Small intestine (tissue), 7 donors: ENCODE results near the gene LASP1NB.

Source experiments
- DNase-seq, 2 donors: peaks; one replicate each; pipeline versions ENCODE4 v3.0.0 to v3.0.0-alpha.2; 2013
- FAIRE-seq: peaks from 2 replicates; lab custom pipeline; 2012; peaks lifted over from hg19 to GRCh38; lab: Jason Lieb, UNC
- H3K27ac ChIP-seq, 3 donors: one replicate each; pipeline ENCODE4 v1.5.1; 2013; ENCODE audit warnings: low read length in 2 of 3, mild to moderate bottlenecking in 2 of 3, control low read depth in 1 of 3, inconsistent platforms in 1 of 3, low read depth in 1 of 3, moderate library complexity in 1 of 3
- H3K27me3 ChIP-seq, 3 donors: one replicate each; pipeline ENCODE4 v1.6.1; 2013; ENCODE audit warnings: low read length in 3 of 3, inconsistent platforms in 1 of 3; ENCODE audit not compliant: control insufficient read depth in 3 of 3, insufficient read depth in 3 of 3
- H3K36me3 ChIP-seq, 3 donors: one replicate each; pipeline ENCODE4 v1.6.1; 2013; ENCODE audit warnings: low read length in 3 of 3, inconsistent platforms in 1 of 3, low read depth in 1 of 3, mild to moderate bottlenecking in 1 of 3, moderate library complexity in 1 of 3; ENCODE audit not compliant: control insufficient read depth in 3 of 3, insufficient read depth in 2 of 3
- H3K4me1 ChIP-seq, 3 donors: one replicate each; pipeline ENCODE4 v1.6.1; 2013; ENCODE audit warnings: low read length in 2 of 3, inconsistent platforms in 1 of 3, low read depth in 1 of 3, mild to moderate bottlenecking in 1 of 3, moderate library complexity in 1 of 3; ENCODE audit not compliant: control insufficient read depth in 3 of 3, insufficient read depth in 2 of 3
- H3K4me3 ChIP-seq, 3 donors: one replicate each; pipeline ENCODE4 v1.5.1; 2013; ENCODE audit warnings: low read length in 3 of 3, control low read depth in 1 of 3, inconsistent platforms in 1 of 3, low read depth in 1 of 3, mild to moderate bottlenecking in 1 of 3, moderate library complexity in 1 of 3
- H3K9me3 ChIP-seq, 2 donors: one replicate each; pipeline ENCODE4 v1.6.1; 2013; ENCODE audit warnings: low read depth in 1 of 2, low read length in 1 of 2; ENCODE audit not compliant: control insufficient read depth in 2 of 2, insufficient read depth in 1 of 2
- WGBS, 3 donors: extraction: QIAGEN DNeasy Blood & Tissue Kit; methylation state at CpG; one replicate each; pipeline ENCODE4 v1.1.7; 2013; 5-methylcytosine and 5-hydroxymethylcytosine counted together
- donor health status: healthy with polysubstance abuse.
- donor health status: control.
- donor health status: control.
- donor health status: Bipolar disorder and iron deficiency.
- donor health status: healthy.

LASP1NB gene

DNA sequence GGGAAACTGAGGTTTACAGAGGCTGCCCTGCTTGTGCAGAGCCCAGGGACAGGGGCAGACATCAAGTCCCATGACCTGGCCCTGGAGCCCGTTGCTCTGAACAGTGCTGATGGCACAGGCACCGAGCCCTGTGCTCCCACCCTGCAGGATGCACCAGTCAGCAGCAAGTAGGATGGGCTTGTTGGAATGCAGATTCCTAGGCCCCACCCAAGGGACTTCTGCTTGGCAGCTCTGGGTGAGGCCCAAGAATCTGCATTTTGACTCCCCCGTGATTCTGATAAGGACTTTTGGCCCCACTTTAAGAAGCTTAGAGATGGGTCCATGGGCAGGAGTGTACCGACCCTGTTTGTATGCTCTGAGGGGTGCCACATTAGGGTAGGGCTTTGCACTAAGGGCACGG lies 32.3 kb upstream of the LASP1NB start:
- DNase-seq (no peak), FAIRE-seq (no peak)
- Histone ChIP-seq H3K4me3 (no peak overlapping the region), H3K9me3 (no peaks in the 10 kb centered on the region), H3K36me3 (peaks cover 6 to 97% (median 25%) of the 10 kb centered on the region in 3 donors), H3K4me1 (peaks cover 7 to 31% (median 27%) of the 10 kb centered on the region in 3 donors), H3K27me3 (no peaks in the 10 kb centered on the region), H3K27ac (peak overlapping the region in 1 of 3 donors; percentile 69)
- WGBS, 3 donors, result 65 to 76% (median 75%) methylated on average over 5 of the region's 5 CpGs

DNA sequence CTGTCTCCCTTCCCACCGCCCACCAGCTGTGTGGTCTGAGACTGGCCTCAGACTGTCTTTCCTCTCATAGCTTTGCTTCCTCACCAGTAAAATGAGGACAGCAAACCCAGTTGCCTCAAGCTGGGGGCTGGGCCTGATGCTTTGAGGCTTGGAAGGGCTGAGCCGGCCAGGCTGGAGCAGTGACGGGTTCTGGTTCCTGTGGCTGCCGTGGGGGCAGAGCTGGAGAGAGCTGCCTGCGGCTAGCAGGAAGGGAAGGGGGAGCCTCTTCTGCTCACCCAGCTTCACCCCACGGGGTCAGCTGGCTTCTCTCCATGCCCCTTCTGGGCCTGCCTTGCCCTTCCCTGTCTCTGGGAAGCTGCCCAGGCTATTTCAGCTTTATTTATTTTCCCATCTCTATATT lies 31.8 kb upstream of the LASP1NB start:
- no peaks in the 10 kb centered on the region for H3K27me3 ChIP-seq
- H3K4me1 ChIP-seq, result peaks cover 7 to 36% (median 27%) of the 10 kb centered on the region in 3 donors
- peak overlapping the region in 2 of 3 donors; percentile 52 to 69 for H3K27ac ChIP-seq
- H3K4me3 ChIP-seq, result no peak overlapping the region
- no peaks in the 10 kb centered on the region for H3K9me3 ChIP-seq
- H3K36me3 ChIP-seq, result peaks cover 6 to 97% (median 25%) of the 10 kb centered on the region in 3 donors
- FAIRE-seq (no peak), DNase-seq (no peak)
- WGBS, 3 donors, result 36 to 52% (median 49%) methylated on average over 5 to 6 of the region's 6 CpGs

DNA sequence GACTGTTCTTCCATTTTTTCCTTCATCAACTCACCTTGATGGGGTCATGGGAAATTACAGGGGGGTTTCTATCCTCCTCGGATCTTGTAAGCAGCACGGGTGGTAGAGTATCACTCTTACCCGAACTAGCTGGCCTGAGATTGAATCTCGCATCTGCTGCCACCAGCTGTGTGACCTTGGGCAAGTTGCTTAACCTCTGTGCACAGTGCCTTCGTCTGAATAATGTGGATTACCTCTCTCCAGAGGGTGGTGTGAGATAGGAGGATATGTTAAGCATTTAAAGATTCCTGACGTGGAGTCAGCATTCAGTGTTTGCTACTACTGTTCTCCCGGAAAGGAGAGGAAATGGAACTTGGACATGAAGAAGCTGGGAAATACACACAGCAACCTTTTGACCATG lies 31.1 kb upstream of the LASP1NB start:
- Histone ChIP-seq H3K9me3 (no peaks in the 10 kb centered on the region), H3K4me1 (peaks cover 9 to 43% (median 32%) of the 10 kb centered on the region in 3 donors), H3K36me3 (peaks cover 12 to 97% (median 23%) of the 10 kb centered on the region in 3 donors), H3K27me3 (no peaks in the 10 kb centered on the region), H3K27ac (peak overlapping the region in 2 of 3 donors; percentile 52 to 69), H3K4me3 (no peak overlapping the region)
- DNase-seq (no peak), FAIRE-seq (no peak)
- 37 to 48% (median 45%) methylated on average over 7 of the region's 7 CpGs for WGBS, 3 donors

DNA sequence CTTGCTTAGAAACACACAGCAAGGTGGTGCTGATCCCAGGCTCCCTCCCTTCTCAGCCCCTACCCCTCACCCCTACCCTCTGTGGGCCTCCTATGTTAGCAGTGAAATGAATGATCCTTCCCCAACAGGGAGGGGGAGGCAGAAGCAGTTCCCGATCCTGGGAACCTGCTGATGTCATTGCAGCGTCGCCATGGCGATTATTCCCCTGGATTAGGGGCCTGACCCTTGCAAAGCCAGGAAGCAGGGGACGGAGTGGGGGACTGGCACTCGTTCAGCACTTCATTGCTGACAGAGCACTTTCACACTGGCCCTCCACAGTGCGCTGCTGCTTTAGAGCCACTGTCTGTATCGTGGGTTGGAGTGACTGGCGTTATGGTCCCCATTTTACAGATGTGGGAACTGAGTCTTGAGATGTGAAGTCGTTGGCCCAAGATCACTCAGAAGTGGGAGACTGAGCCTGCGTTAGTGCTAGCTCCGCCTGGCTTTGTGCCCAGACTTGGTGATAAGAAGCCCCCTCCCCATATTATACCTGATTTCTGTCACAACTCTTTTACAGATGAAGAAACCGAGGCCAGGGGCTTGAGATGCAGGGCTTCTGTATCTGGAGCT lies 29.0 kb upstream of the LASP1NB start:
- Histone ChIP-seq H3K4me1 (peaks cover 11 to 48% (median 31%) of the 10 kb centered on the region in 3 donors), H3K27ac (peak overlapping the region; percentile 91 to 92 (median 91)), H3K9me3 (no peaks in the 10 kb centered on the region), H3K27me3 (no peaks in the 10 kb centered on the region), H3K4me3 (no peak overlapping the region), H3K36me3 (peaks cover 10 to 99% (median 13%) of the 10 kb centered on the region in 3 donors)
- no peak for DNase-seq
- no peak for FAIRE-seq
- 67 to 78% (median 77%) methylated on average over 13 of the region's 13 CpGs for WGBS, 3 donors

DNA sequence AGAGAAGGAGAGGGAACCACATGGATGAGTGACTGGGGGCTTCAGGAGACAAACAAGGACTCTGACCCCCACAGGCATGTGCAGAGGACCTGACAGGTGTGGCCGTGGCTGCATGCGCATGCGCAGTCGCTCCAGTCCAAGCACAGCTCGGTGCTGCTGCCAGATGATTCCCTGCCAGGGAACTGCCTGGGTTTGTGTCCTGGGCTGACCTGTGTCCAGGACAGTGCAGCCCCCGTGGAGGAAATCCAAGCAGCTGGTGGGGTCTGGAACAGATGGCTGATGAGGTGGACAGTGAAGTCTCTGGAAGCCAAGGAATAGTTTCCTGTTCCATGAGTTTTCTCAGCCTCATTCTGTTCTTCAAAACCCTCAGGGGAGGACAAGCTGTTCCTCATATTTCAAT lies 28.2 kb upstream of the LASP1NB start:
- DNase-seq, result peak; percentile 66 to 78

DNA sequence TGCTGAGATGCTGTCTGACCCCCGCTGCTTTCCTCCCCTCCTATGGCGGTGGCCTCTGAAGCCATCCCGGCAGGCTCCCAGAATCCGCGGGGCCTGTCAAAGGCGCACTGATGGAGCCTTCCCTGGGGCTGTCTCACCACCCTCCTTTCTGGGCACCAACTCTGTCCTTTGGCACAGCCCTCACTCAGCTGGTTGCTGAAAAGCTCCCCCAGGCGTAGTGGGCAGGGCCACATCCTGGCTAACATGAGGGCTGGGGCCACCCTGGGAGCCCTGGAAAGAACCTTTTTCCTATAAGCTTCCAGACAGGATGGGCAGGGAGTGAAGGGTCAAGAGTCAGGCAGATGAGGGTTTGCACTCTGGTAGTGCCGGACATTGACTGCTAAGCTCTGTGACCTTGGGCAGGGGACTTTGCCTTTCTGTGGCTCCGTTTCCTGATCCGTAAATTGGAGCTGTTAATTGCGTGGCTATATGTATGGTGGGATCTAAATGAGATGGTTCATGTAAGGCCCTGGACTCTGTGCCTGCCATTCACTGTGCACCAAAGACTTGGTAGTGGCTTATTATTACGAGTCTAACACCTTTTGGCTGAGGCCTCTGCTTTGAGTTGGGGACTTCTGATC lies 27.6 kb upstream of the LASP1NB start:
- FAIRE-seq, result no peak
- Histone ChIP-seq H3K9me3 (no peaks in the 10 kb centered on the region), H3K27ac (peak overlapping the region; percentile 91 to 92 (median 91)), H3K36me3 (peaks cover 6 to 99% (median 8%) of the 10 kb centered on the region in 3 donors), H3K4me1 (peaks cover 9 to 49% (median 31%) of the 10 kb centered on the region in 3 donors), H3K4me3 (no peak overlapping the region), H3K27me3 (no peaks in the 10 kb centered on the region)
- WGBS, 3 donors, result 28 to 53% (median 35%) methylated on average over 12 of the region's 12 CpGs
- DNase-seq, result peak in 1 of 2 donors; percentile 74

More for the DNA sequence above, 28.2 kb upstream of the LASP1NB start:
- Histone ChIP-seq H3K4me3 (no peak overlapping the region), H3K27me3 (no peaks in the 10 kb centered on the region), H3K4me1 (peaks cover 12 to 49% (median 31%) of the 10 kb centered on the region in 3 donors), H3K27ac (peak overlapping the region; percentile 91 to 92 (median 91)), H3K9me3 (no peaks in the 10 kb centered on the region), H3K36me3 (peaks cover 10 to 99% (median 11%) of the 10 kb centered on the region in 3 donors)
- 22 to 35% (median 33%) methylated on average over 6 of the region's 6 CpGs for WGBS, 3 donors
- FAIRE-seq, result no peak

DNA sequence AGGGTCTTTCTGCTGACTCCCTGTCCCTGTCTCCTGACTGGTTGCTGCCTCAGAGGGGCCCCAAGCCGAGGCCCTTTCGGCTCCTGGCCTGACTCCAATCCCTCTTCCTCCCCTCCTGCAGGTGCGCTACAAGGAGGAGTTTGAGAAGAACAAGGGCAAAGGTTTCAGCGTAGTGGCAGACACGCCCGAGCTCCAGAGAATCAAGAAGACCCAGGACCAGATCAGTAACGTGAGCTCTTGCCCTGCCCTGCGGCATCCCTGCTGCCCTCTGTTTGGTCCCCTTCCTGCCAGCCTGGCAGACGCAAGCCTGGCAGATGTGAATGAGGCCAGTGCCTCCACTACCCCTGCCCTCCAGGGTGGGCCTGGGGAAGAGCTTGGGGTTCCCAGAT lies 27.1 kb upstream of the LASP1NB start:
- H3K4me3 ChIP-seq, result peak overlapping the region in 2 of 3 donors; percentile 1
- H3K4me1 ChIP-seq, result peaks cover 11 to 49% (median 31%) of the 10 kb centered on the region in 3 donors
- H3K9me3 ChIP-seq, result no peaks in the 10 kb centered on the region
- peak overlapping the region; percentile 91 to 92 (median 91) for H3K27ac ChIP-seq
- no peaks in the 10 kb centered on the region for H3K27me3 ChIP-seq
- DNase-seq (peak; percentile 92), FAIRE-seq (no peak)
- WGBS, 3 donors, result 2 to 31% (median 8%) methylated on average over 9 of the region's 9 CpGs
- H3K36me3 ChIP-seq, result peaks cover 4 to 99% (median 11%) of the 10 kb centered on the region in 3 donors

DNA sequence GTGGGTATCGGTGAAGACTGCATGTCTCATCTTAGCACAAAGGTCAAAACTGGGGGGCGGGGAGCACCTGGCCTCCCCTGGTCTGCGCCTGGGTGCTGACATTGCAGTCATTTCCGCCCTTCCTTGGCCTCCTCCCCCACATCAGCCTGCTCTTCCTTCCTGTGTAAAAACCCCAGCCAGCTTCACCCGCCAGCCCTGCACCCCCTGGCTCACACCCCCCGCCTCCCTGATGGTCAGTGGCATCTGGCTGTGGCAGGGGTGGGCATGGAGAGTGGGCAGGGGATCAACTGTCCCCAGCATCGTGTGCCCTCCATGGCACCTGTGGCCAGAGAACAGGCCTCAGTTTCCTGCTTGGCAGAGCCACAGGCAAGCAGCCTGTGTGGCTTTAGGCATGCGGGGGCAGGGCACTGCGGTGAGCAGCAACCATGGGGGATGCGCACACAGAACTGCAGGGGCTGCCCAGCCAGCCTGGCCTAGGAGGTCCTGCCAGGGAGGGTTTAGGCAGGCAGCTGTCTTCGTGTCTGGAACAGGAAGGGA lies 26.5 kb upstream of the LASP1NB start:
- H3K4me1 ChIP-seq, result peaks cover 11 to 49% (median 29%) of the 10 kb centered on the region in 3 donors
- H3K27ac ChIP-seq, result peak overlapping the region; percentile 91 to 92 (median 91)
- no peaks in the 10 kb centered on the region for H3K9me3 ChIP-seq
- no peak for FAIRE-seq
- H3K27me3 ChIP-seq, result no peaks in the 10 kb centered on the region
- H3K4me3 ChIP-seq, result peak overlapping the region in 2 of 3 donors; percentile 1
- DNase-seq, result peak; percentile 87 to 92
- peaks cover 4 to 96% (median 14%) of the 10 kb centered on the region in 3 donors for H3K36me3 ChIP-seq
- 29 to 41% (median 30%) methylated on average over 11 of the region's 11 CpGs for WGBS, 3 donors
